ENCODE results near the gene NEU4. TPM values are rescaled to one million over a fixed set of nuclear protein-coding genes. Genes with fewer than 3 reads are reported as not detected.
A peak's percentile ranks its signal among the peaks of the same experiment; 100 is the strongest.

NEU4 gene
- total and polyA plus RNA-seq, 9 of the 15 experiments (the other 6 are each of a cell fraction or from before 2014, with no cell fraction given), result 0.01 to 0.40 TPM; not detected in 7

DNA sequence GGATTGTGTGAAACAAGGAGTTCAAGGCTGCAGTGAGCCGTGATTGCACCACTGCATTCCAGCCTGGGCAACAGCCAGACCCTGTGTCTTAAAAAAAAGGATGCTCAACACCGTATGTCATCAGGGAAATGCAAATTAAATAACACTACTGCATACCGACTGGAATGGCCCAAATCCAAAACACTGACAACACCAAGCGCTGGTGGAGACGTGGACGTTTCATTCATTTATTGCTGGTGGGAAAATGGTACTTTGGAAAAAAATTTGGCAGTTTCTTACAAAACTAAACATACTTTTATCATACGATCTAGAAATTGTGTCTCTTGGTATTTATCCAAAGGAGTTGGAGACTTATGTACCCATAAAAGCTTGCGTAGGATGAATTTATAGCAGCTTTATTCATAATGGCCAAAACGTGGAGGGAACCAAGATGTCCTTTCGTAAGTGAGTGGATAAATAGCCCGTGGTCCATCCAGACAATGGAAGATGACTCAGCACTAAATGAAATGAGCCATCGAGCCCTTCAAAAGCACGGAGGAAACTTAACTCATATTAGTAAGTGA, 24.2 kb downstream of the NEU4 start (continued):
- TF ChIP-seq MAFG (tag; conservative IDR thresholded peaks at IDR 0.05), result peak; percentile 97
- TF ChIP-seq, protein P1, sequence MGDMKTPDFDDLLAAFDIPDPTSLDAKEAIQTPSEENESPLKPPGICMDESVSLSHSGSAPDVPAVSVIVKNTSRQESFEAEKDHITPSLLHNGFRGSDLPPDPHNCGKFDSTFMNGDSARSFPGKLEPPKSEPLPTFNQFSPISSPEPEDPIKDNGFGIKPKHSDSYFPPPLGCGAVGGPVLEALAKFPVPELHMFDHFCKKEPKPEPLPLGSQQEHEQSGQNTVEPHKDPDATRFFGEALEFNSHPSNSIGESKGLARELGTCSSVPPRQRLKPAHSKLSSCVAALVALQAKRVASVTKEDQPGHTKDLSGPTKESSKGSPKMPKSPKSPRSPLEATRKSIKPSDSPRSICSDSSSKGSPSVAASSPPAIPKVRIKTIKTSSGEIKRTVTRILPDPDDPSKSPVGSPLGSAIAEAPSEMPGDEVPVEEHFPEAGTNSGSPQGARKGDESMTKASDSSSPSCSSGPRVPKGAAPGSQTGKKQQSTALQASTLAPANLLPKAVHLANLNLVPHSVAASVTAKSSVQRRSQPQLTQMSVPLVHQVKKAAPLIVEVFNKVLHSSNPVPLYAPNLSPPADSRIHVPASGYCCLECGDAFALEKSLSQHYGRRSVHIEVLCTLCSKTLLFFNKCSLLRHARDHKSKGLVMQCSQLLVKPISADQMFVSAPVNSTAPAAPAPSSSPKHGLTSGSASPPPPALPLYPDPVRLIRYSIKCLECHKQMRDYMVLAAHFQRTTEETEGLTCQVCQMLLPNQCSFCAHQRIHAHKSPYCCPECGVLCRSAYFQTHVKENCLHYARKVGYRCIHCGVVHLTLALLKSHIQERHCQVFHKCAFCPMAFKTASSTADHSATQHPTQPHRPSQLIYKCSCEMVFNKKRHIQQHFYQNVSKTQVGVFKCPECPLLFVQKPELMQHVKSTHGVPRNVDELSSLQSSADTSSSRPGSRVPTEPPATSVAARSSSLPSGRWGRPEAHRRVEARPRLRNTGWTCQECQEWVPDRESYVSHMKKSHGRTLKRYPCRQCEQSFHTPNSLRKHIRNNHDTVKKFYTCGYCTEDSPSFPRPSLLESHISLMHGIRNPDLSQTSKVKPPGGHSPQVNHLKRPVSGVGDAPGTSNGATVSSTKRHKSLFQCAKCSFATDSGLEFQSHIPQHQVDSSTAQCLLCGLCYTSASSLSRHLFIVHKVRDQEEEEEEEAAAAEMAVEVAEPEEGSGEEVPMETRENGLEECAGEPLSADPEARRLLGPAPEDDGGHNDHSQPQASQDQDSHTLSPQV (IDR thresholded peaks at IDR 0.05), result 0 out of 2 replicates have a peak, but pooled peaks have one; percentile 22
- no peak for TF ChIP-seq SMARCA5 (IDR thresholded peaks at IDR 0.05)
- TF ChIP-seq FIP1L1 (IDR thresholded peaks at IDR 0.05; ENCODE audit: low read depth, low read length, poor library complexity, severe bottlenecking), result no peak
- TF ChIP-seq BACH1 (tag; IDR thresholded peaks at IDR 0.05), result peak; percentile 83; the same call in 1 of the 2 replicates
- TF ChIP-seq TEAD4 (IDR thresholded peaks at IDR 0.05; ENCODE audit: low read length), result no peak
- no peak for TF ChIP-seq TEAD4 (CRISPR knock-in tag; IDR thresholded peaks at IDR 0.05; ENCODE audit: borderline replicate concordance)
- no peak for TF ChIP-seq TRIM24 (IDR thresholded peaks at IDR 0.05)
- TF ChIP-seq DPF2 (IDR thresholded peaks at IDR 0.05), result peak; percentile 46; the same call in 1 of the 2 replicates
- TF ChIP-seq NFIX (CRISPR knock-in tag; IDR thresholded peaks at IDR 0.05; ENCODE audit: low read depth), result no peak
- no peak for TF ChIP-seq SMARCB1 (IDR thresholded peaks at IDR 0.05; ENCODE audit: insufficient read length, low read depth)
- 0 out of 2 replicates have a peak, but pooled peaks have one; percentile 35 for TF ChIP-seq SMARCE1 (IDR thresholded peaks at IDR 0.05)
- no peak for TF ChIP-seq ZNF764 (CRISPR knock-in tag; IDR thresholded peaks at IDR 0.05; ENCODE audit: low read depth)
- TF ChIP-seq, protein P2, sequence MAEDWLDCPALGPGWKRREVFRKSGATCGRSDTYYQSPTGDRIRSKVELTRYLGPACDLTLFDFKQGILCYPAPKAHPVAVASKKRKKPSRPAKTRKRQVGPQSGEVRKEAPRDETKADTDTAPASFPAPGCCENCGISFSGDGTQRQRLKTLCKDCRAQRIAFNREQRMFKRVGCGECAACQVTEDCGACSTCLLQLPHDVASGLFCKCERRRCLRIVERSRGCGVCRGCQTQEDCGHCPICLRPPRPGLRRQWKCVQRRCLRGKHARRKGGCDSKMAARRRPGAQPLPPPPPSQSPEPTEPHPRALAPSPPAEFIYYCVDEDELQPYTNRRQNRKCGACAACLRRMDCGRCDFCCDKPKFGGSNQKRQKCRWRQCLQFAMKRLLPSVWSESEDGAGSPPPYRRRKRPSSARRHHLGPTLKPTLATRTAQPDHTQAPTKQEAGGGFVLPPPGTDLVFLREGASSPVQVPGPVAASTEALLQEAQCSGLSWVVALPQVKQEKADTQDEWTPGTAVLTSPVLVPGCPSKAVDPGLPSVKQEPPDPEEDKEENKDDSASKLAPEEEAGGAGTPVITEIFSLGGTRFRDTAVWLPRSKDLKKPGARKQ (CRISPR knock-in tag; IDR thresholded peaks at IDR 0.05), result no peak
- TF ChIP-seq SOX6 (IDR thresholded peaks at IDR 0.05), result peak; percentile 49; the same call in 1 of the 2 replicates
- TF ChIP-seq RAD21 (CRISPR knock-in tag; conservative IDR thresholded peaks at IDR 0.05 in 1 of 2, IDR thresholded peaks at IDR 0.05 in 1 of 2), result no peak
- peak; percentile 32; the same call in 1 of the 2 replicates for TF ChIP-seq ARID1B (IDR thresholded peaks at IDR 0.05)
- peak; percentile 96 for TF ChIP-seq NFE2 (IDR thresholded peaks at IDR 0.05; ENCODE audit: low read depth)
- 0 out of 2 replicates have a peak, but pooled peaks have one; percentile 17 for TF ChIP-seq MTA3 (IDR thresholded peaks at IDR 0.05; ENCODE audit: borderline replicate concordance)
- no peak for TF ChIP-seq GATA2 (CRISPR knock-in tag; IDR thresholded peaks at IDR 0.05)
- TF ChIP-seq NCOA1 (IDR thresholded peaks at IDR 0.05; ENCODE audit: low read depth), result no peak
- peak; percentile 53; the same call in 1 of the 2 replicates for TF ChIP-seq SMARCA4 (IDR thresholded peaks at IDR 0.05)
- TF ChIP-seq ZNF695 (CRISPR knock-in tag; IDR thresholded peaks at IDR 0.05), result no peak
- TF ChIP-seq, protein P3, sequence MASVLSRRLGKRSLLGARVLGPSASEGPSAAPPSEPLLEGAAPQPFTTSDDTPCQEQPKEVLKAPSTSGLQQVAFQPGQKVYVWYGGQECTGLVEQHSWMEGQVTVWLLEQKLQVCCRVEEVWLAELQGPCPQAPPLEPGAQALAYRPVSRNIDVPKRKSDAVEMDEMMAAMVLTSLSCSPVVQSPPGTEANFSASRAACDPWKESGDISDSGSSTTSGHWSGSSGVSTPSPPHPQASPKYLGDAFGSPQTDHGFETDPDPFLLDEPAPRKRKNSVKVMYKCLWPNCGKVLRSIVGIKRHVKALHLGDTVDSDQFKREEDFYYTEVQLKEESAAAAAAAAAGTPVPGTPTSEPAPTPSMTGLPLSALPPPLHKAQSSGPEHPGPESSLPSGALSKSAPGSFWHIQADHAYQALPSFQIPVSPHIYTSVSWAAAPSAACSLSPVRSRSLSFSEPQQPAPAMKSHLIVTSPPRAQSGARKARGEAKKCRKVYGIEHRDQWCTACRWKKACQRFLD (CRISPR knock-in tag; IDR thresholded peaks at IDR 0.05), result no peak
- TF ChIP-seq SLC30A9 (CRISPR knock-in tag; IDR thresholded peaks at IDR 0.05), result no peak

Measured in K562 (cell line).